ENCODE measurements around the gene THSD7B.

Gene THSD7B

GRCh38 chr2:137508739-137509384 lies 743.5 kb downstream of the THSD7B start:
- no peaks in the 10 kb centered on the region for H3K4me1 ChIP-seq (ENCODE audit: insufficient read depth, insufficient read length)
- DNase-seq (ENCODE audit: low read depth, low spot score), result no peak

GRCh38 chr2:137511526-137511925 lies 746.2 kb downstream of the THSD7B start:
- H3K36me3 ChIP-seq (ENCODE audit: insufficient read depth, insufficient read length, low read length), result no peaks in the 10 kb centered on the region
- no peak for DNase-seq (ENCODE audit: low read depth, low spot score)
- no peaks in the 10 kb centered on the region for H3K27me3 ChIP-seq (ENCODE audit: insufficient read depth, insufficient read length)
- no peak overlapping the region for H3K9ac ChIP-seq (ENCODE audit: insufficient read length, low read depth)
- no peak for TF ChIP-seq YY1 (IDR thresholded peaks at IDR 0.05; ENCODE audit: insufficient read depth, insufficient read length)
- no peak for TF ChIP-seq ZNF274 (IDR thresholded peaks at IDR 0.05; ENCODE audit: low read depth, low read length)
- TF ChIP-seq SUZ12 (IDR thresholded peaks at IDR 0.05; ENCODE audit: extremely low read depth, insufficient read depth, insufficient read length), result no peak
- H3K4me1 ChIP-seq (ENCODE audit: insufficient read depth, insufficient read length), result no peaks in the 10 kb centered on the region
- H3K4me3 ChIP-seq (ENCODE audit: insufficient read length, low read depth), result no peak overlapping the region
- no peaks in the 10 kb centered on the region for H3K9me3 ChIP-seq (ENCODE audit: insufficient read depth, low read length)

More at GRCh38 chr2:137508739-137509384, 743.5 kb downstream of the THSD7B start:
- no peaks in the 10 kb centered on the region for H3K9me3 ChIP-seq (ENCODE audit: insufficient read depth, low read length)
- H3K4me3 ChIP-seq (ENCODE audit: insufficient read length, low read depth), result no peak overlapping the region
- H3K27me3 ChIP-seq (ENCODE audit: insufficient read depth, insufficient read length), result no peaks in the 10 kb centered on the region
- no peak overlapping the region for H3K9ac ChIP-seq (ENCODE audit: insufficient read length, low read depth)
- TF ChIP-seq YY1 (IDR thresholded peaks at IDR 0.05; ENCODE audit: insufficient read depth, insufficient read length) (no peak), ZNF274 (IDR thresholded peaks at IDR 0.05; ENCODE audit: low read depth, low read length) (no peak), SUZ12 (IDR thresholded peaks at IDR 0.05; ENCODE audit: extremely low read depth, insufficient read depth, insufficient read length) (no peak)
- H3K36me3 ChIP-seq (ENCODE audit: insufficient read depth, insufficient read length, low read length), result no peaks in the 10 kb centered on the region

GRCh38 chr2:137521653-137522619 lies 756.6 kb downstream of the THSD7B start:
- H3K4me1 ChIP-seq (ENCODE audit: insufficient read depth, insufficient read length), result no peaks in the 10 kb centered on the region
- H3K4me3 ChIP-seq (ENCODE audit: insufficient read length, low read depth), result no peak overlapping the region
- H3K27me3 ChIP-seq (ENCODE audit: insufficient read depth, insufficient read length), result no peaks in the 10 kb centered on the region
- H3K36me3 ChIP-seq (ENCODE audit: insufficient read depth, insufficient read length, low read length), result no peaks in the 10 kb centered on the region
- no peak overlapping the region for H3K9ac ChIP-seq (ENCODE audit: insufficient read length, low read depth)
- TF ChIP-seq ZNF274 (IDR thresholded peaks at IDR 0.05; ENCODE audit: low read depth, low read length) (no peak), SUZ12 (IDR thresholded peaks at IDR 0.05; ENCODE audit: extremely low read depth, insufficient read depth, insufficient read length) (no peak), YY1 (IDR thresholded peaks at IDR 0.05; ENCODE audit: insufficient read depth, insufficient read length) (no peak)
- DNase-seq (ENCODE audit: low read depth, low spot score), result no peak
- H3K9me3 ChIP-seq (ENCODE audit: insufficient read depth, low read length), result no peaks in the 10 kb centered on the region

GRCh38 chr2:137522620-137523011 lies 757.3 kb downstream of the THSD7B start:
- Histone ChIP-seq H3K9me3 (ENCODE audit: insufficient read depth, low read length) (no peaks in the 10 kb centered on the region), H3K9ac (ENCODE audit: insufficient read length, low read depth) (no peak overlapping the region), H3K36me3 (ENCODE audit: insufficient read depth, insufficient read length, low read length) (no peaks in the 10 kb centered on the region), H3K4me1 (ENCODE audit: insufficient read depth, insufficient read length) (no peaks in the 10 kb centered on the region), H3K27me3 (ENCODE audit: insufficient read depth, insufficient read length) (no peaks in the 10 kb centered on the region), H3K4me3 (ENCODE audit: insufficient read length, low read depth) (no peak overlapping the region)
- no peak for DNase-seq (ENCODE audit: low read depth, low spot score)
- TF ChIP-seq SUZ12 (IDR thresholded peaks at IDR 0.05; ENCODE audit: extremely low read depth, insufficient read depth, insufficient read length), result no peak
- no peak for TF ChIP-seq YY1 (IDR thresholded peaks at IDR 0.05; ENCODE audit: insufficient read depth, insufficient read length)

- H3K27me3 ChIP-seq (ENCODE audit: insufficient read depth, insufficient read length), result no peaks in the 10 kb centered on the region
- DNase-seq (ENCODE audit: low read depth, low spot score), result no peak
- H3K4me1 ChIP-seq (ENCODE audit: insufficient read depth, insufficient read length), result no peaks in the 10 kb centered on the region
- TF ChIP-seq YY1 (IDR thresholded peaks at IDR 0.05; ENCODE audit: insufficient read depth, insufficient read length), result no peak
- TF ChIP-seq ZNF274 (IDR thresholded peaks at IDR 0.05; ENCODE audit: low read depth, low read length), result no peak
- no peak for TF ChIP-seq SUZ12 (IDR thresholded peaks at IDR 0.05; ENCODE audit: extremely low read depth, insufficient read depth, insufficient read length)
- no peak overlapping the region for H3K4me3 ChIP-seq (ENCODE audit: insufficient read length, low read depth)
- H3K9me3 ChIP-seq (ENCODE audit: insufficient read depth, low read length), result no peaks in the 10 kb centered on the region
- H3K9ac ChIP-seq (ENCODE audit: insufficient read length, low read depth), result no peak overlapping the region
- no peaks in the 10 kb centered on the region for H3K36me3 ChIP-seq (ENCODE audit: insufficient read depth, insufficient read length, low read length)
Measured at GRCh38 chr2:137523931-137524330, 758.6 kb downstream of the THSD7B start.

GRCh38 chr2:137525132-137525531 lies 759.8 kb downstream of the THSD7B start:
- Histone ChIP-seq H3K36me3 (ENCODE audit: insufficient read depth, insufficient read length, low read length) (no peaks in the 10 kb centered on the region), H3K27me3 (ENCODE audit: insufficient read depth, insufficient read length) (no peaks in the 10 kb centered on the region), H3K9me3 (ENCODE audit: insufficient read depth, low read length) (no peaks in the 10 kb centered on the region), H3K4me1 (ENCODE audit: insufficient read depth, insufficient read length) (no peaks in the 10 kb centered on the region), H3K9ac (ENCODE audit: insufficient read length, low read depth) (no peak overlapping the region), H3K4me3 (ENCODE audit: insufficient read length, low read depth) (no peak overlapping the region)
- no peak for DNase-seq (ENCODE audit: low read depth, low spot score)
- TF ChIP-seq YY1 (IDR thresholded peaks at IDR 0.05; ENCODE audit: insufficient read depth, insufficient read length) (no peak), ZNF274 (IDR thresholded peaks at IDR 0.05; ENCODE audit: low read depth, low read length) (no peak), SUZ12 (IDR thresholded peaks at IDR 0.05; ENCODE audit: extremely low read depth, insufficient read depth, insufficient read length) (no peak)

- H3K4me3 ChIP-seq (ENCODE audit: insufficient read length, low read depth), result no peak overlapping the region
- no peaks in the 10 kb centered on the region for H3K27me3 ChIP-seq (ENCODE audit: insufficient read depth, insufficient read length)
- DNase-seq (ENCODE audit: low read depth, low spot score), result no peak
- TF ChIP-seq YY1 (IDR thresholded peaks at IDR 0.05; ENCODE audit: insufficient read depth, insufficient read length) (no peak), ZNF274 (IDR thresholded peaks at IDR 0.05; ENCODE audit: low read depth, low read length) (no peak), SUZ12 (IDR thresholded peaks at IDR 0.05; ENCODE audit: extremely low read depth, insufficient read depth, insufficient read length) (no peak)
- no peaks in the 10 kb centered on the region for H3K9me3 ChIP-seq (ENCODE audit: insufficient read depth, low read length)
- H3K36me3 ChIP-seq (ENCODE audit: insufficient read depth, insufficient read length, low read length), result no peaks in the 10 kb centered on the region
- H3K4me1 ChIP-seq (ENCODE audit: insufficient read depth, insufficient read length), result no peaks in the 10 kb centered on the region
- H3K9ac ChIP-seq (ENCODE audit: insufficient read length, low read depth), result no peak overlapping the region
Measured at GRCh38 chr2:137525641-137526190, 760.4 kb downstream of the THSD7B start.
